ENCODE data around the gene FOXL3.

Gene FOXL3

GRCh38 chr7:336810-337566, 47.0 kb downstream of the FOXL3 start:
- ATAC-seq (replicated peaks): no peak
- Mint-ChIP-seq H3K36me3 (ENCODE audit: insufficient read depth) (no peaks in the 10 kb centered on the region), H3K4me3 (no peak overlapping the region)

DNA sequence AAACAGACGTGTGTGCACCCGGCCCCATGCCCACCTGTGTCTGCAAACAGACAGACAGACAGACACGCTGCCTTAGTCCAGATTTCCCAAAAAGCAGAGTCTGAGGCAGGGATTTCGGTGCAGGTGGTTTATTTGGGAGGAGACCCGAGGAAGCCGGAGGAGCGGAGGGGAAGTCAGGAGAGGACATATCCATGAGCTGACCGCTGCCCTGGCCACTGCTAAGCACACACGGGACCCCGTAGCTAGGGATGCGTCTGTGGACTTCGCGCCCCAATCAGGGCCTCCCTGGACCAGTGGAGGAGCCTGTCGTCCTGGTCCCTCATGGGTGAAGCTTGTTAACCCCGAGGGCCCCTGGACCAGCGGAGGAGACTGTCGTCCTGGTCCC, 47.6 kb downstream of the FOXL3 start:
- Mint-ChIP-seq H3K4me1 (ENCODE audit: low read depth in 2 of 2) (peaks cover 2 to 10% of the 10 kb centered on the region in 2 donors), H3K27me3 (peaks cover 13 to 27% of the 10 kb centered on the region in 2 donors), H3K27ac (peak overlapping the region in 1 of 2 donors; percentile 68), H3K9me3 (peaks cover 0 to 10% of the 10 kb centered on the region in 2 donors), H3K36me3 (ENCODE audit: insufficient read depth) (no peaks in the 10 kb centered on the region), H3K4me3 (no peak overlapping the region)
- ATAC-seq (replicated peaks) (no peak), DNase-seq (no peak)

More at GRCh38 chr7:336810-337566, 47.0 kb downstream of the FOXL3 start:
- peaks cover 0 to 10% of the 10 kb centered on the region in 2 donors for H3K9me3 Mint-ChIP-seq
- H3K27ac Mint-ChIP-seq: peak overlapping the region in 1 of 2 donors; percentile 68
- peaks cover 7 to 22% of the 10 kb centered on the region in 2 donors for H3K27me3 Mint-ChIP-seq
- DNase-seq: no peak
- H3K4me1 Mint-ChIP-seq (ENCODE audit: low read depth in 2 of 2): peaks cover 0 to 10% of the 10 kb centered on the region in 2 donors

- no peak for DNase-seq
- H3K27me3 Mint-ChIP-seq: peaks cover 13 to 28% of the 10 kb centered on the region in 2 donors
- H3K4me3 Mint-ChIP-seq: no peak overlapping the region
- H3K9me3 Mint-ChIP-seq: peaks cover 0 to 10% of the 10 kb centered on the region in 2 donors
- no peak for ATAC-seq (replicated peaks)
- no peak overlapping the region for H3K27ac Mint-ChIP-seq
- H3K4me1 Mint-ChIP-seq (ENCODE audit: low read depth in 2 of 2): peaks cover 5 to 10% of the 10 kb centered on the region in 2 donors
- H3K36me3 Mint-ChIP-seq (ENCODE audit: insufficient read depth): no peaks in the 10 kb centered on the region
Observed at GRCh38 chr7:338295-339061, 48.5 kb downstream of the FOXL3 start.

- Mint-ChIP-seq H3K9me3 (peaks cover 0 to 10% of the 10 kb centered on the region in 2 donors), H3K27ac (no peak overlapping the region), H3K4me1 (ENCODE audit: low read depth in 2 of 2) (peaks cover 5 to 10% of the 10 kb centered on the region in 2 donors), H3K36me3 (ENCODE audit: insufficient read depth) (no peaks in the 10 kb centered on the region), H3K4me3 (no peak overlapping the region), H3K27me3 (peaks cover 13 to 28% of the 10 kb centered on the region in 2 donors)
- ATAC-seq (replicated peaks): no peak
- DNase-seq: no peak
Observed at GRCh38 chr7:339062-339342, 49.0 kb downstream of the FOXL3 start.

GRCh38 chr7:339696-340095, 49.7 kb downstream of the FOXL3 start:
- Mint-ChIP-seq H3K4me1 (ENCODE audit: low read depth in 2 of 2) (peaks cover 5% of the 10 kb centered on the region in 2 donors), H3K27ac (no peak overlapping the region), H3K4me3 (no peak overlapping the region), H3K9me3 (peaks cover 0 to 6% of the 10 kb centered on the region in 2 donors), H3K36me3 (ENCODE audit: insufficient read depth) (no peaks in the 10 kb centered on the region), H3K27me3 (peaks cover 13 to 28% of the 10 kb centered on the region in 2 donors)
- ATAC-seq (replicated peaks) (no peak), DNase-seq (no peak)

DNA sequence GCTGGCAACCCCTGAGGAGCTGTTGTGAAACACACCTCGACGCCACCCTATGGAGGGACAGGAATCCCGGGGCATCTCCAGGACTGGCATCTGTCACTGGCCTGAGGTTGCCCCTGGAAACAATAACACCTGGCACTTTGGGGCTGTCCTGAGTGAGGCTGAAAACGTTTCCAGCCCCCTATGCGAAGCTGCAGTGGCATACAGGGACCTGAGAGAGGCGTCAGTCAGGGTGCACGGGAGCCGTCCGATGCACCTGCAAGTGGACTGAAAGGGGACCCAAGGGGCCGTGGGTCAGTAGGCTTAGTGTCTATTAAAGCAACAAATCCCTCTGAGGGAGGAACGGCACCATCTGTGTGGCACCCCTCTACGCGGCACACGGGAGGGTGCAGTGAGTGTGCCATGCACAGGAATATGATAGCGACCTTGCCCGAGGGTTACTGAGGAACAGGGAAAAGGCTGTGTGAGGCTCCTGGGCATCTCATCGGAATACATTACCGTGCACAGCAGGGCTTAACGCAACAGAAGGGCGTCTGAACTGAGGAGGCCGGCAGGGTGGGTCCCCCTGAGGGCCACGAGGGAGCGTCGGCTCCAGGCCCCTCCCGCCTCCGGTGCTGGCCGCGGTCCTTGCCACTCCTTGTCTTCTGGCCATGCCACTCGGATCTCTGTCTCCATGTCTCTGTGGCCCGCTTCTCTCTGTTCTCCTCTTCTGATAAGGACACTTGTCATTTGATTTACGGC, 50.4 kb downstream of the FOXL3 start:
- peaks cover 0 to 5% of the 10 kb centered on the region in 2 donors for H3K4me1 Mint-ChIP-seq (ENCODE audit: low read depth in 2 of 2)
- H3K4me3 Mint-ChIP-seq: no peak overlapping the region
- peaks cover 13 to 28% of the 10 kb centered on the region in 2 donors for H3K27me3 Mint-ChIP-seq
- H3K36me3 Mint-ChIP-seq (ENCODE audit: insufficient read depth): no peaks in the 10 kb centered on the region
- peaks cover 0 to under 1% of the 10 kb centered on the region in 2 donors for H3K9me3 Mint-ChIP-seq
- H3K27ac Mint-ChIP-seq: no peak overlapping the region
- DNase-seq (no peak), ATAC-seq (replicated peaks) (no peak)

Data from effector memory CD8-positive, alpha-beta T cell (primary cell).